ENCODE results near the gene GOLGA7B.

DNA sequence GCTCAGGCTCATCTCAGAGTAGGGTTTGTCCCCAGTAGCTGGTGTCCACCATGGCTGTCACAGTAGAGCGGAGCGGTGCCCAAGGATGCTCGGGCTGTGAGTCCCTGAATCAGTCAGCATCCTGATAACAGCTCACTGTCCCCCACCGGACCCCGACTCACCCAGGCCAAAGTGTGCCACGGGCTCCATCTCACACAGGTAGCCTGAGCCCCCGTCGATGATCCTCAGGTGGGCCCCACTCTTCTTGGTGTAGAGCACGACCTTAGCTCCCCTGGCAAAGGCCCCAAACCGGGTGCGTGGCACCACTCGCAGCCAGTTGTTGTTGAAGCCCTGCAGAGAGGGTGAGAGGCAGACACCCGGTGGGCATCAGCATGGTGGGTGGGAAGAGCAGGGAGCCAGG, 45.4 kb downstream of the GOLGA7B start:
- TF ChIP-seq SIN3A (IDR thresholded peaks at IDR 0.05; ENCODE audit: borderline replicate concordance, insufficient read depth, low read depth, low read length) = no peak
- TF ChIP-seq, protein P1, sequence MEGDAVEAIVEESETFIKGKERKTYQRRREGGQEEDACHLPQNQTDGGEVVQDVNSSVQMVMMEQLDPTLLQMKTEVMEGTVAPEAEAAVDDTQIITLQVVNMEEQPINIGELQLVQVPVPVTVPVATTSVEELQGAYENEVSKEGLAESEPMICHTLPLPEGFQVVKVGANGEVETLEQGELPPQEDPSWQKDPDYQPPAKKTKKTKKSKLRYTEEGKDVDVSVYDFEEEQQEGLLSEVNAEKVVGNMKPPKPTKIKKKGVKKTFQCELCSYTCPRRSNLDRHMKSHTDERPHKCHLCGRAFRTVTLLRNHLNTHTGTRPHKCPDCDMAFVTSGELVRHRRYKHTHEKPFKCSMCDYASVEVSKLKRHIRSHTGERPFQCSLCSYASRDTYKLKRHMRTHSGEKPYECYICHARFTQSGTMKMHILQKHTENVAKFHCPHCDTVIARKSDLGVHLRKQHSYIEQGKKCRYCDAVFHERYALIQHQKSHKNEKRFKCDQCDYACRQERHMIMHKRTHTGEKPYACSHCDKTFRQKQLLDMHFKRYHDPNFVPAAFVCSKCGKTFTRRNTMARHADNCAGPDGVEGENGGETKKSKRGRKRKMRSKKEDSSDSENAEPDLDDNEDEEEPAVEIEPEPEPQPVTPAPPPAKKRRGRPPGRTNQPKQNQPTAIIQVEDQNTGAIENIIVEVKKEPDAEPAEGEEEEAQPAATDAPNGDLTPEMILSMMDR (IDR thresholded peaks at IDR 0.05) = no peak
- no peak for TF ChIP-seq TCF7L2 (IDR thresholded peaks at IDR 0.05; ENCODE audit: low read depth, low read length)
- TF ChIP-seq, protein P2, sequence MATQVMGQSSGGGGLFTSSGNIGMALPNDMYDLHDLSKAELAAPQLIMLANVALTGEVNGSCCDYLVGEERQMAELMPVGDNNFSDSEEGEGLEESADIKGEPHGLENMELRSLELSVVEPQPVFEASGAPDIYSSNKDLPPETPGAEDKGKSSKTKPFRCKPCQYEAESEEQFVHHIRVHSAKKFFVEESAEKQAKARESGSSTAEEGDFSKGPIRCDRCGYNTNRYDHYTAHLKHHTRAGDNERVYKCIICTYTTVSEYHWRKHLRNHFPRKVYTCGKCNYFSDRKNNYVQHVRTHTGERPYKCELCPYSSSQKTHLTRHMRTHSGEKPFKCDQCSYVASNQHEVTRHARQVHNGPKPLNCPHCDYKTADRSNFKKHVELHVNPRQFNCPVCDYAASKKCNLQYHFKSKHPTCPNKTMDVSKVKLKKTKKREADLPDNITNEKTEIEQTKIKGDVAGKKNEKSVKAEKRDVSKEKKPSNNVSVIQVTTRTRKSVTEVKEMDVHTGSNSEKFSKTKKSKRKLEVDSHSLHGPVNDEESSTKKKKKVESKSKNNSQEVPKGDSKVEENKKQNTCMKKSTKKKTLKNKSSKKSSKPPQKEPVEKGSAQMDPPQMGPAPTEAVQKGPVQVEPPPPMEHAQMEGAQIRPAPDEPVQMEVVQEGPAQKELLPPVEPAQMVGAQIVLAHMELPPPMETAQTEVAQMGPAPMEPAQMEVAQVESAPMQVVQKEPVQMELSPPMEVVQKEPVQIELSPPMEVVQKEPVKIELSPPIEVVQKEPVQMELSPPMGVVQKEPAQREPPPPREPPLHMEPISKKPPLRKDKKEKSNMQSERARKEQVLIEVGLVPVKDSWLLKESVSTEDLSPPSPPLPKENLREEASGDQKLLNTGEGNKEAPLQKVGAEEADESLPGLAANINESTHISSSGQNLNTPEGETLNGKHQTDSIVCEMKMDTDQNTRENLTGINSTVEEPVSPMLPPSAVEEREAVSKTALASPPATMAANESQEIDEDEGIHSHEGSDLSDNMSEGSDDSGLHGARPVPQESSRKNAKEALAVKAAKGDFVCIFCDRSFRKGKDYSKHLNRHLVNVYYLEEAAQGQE (IDR thresholded peaks at IDR 0.05; ENCODE audit: insufficient read depth in 1 of 2, low read depth in 2 of 2, low read length in 1 of 2) = no peak
